Esophagus squamous epithelium (tissue), 4 donors: ENCODE results near the gene AK8.

Source experiments
- POLR2A ChIP-seq, 4 donors: fragments of 450-650 bp; IDR thresholded peaks; one replicate each; pipeline ENCODE4 v1.6.1; 2017; ENCODE audit warnings: antibody characterized with exemption in 4 of 4, mild to moderate bottlenecking in 4 of 4, moderate library complexity in 3 of 4
- TF ChIP-seq, protein P1 (sequence below), 6 experiments: fragments of 450-650 bp in 4 of 6; fragments of 200-600 bp in 2 of 6; sonication (generic) in 2 of 6; IDR thresholded peaks; one replicate each; pipeline ENCODE4 v1.5.1; 2016 to 2019; ENCODE audit warnings: antibody characterized with exemption in 6 of 6, mild to moderate bottlenecking in 4 of 6, moderate library complexity in 4 of 6

GRCh38 chr9:132882616-132883015, 4.5 kb upstream of the AK8 start:
- TF ChIP-seq, protein P1, sequence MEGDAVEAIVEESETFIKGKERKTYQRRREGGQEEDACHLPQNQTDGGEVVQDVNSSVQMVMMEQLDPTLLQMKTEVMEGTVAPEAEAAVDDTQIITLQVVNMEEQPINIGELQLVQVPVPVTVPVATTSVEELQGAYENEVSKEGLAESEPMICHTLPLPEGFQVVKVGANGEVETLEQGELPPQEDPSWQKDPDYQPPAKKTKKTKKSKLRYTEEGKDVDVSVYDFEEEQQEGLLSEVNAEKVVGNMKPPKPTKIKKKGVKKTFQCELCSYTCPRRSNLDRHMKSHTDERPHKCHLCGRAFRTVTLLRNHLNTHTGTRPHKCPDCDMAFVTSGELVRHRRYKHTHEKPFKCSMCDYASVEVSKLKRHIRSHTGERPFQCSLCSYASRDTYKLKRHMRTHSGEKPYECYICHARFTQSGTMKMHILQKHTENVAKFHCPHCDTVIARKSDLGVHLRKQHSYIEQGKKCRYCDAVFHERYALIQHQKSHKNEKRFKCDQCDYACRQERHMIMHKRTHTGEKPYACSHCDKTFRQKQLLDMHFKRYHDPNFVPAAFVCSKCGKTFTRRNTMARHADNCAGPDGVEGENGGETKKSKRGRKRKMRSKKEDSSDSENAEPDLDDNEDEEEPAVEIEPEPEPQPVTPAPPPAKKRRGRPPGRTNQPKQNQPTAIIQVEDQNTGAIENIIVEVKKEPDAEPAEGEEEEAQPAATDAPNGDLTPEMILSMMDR (IDR thresholded peaks at IDR 0.05) = no peak
- no peak for TF ChIP-seq POLR2A (IDR thresholded peaks at IDR 0.05)
